ENCODE measurements around the gene DSG1. TPM values are rescaled to one million over a fixed set of nuclear protein-coding genes. Genes with fewer than 3 reads are reported as not detected.

DSG1 gene
- polyA plus RNA-seq, 1 donor from 2014 or later, result not detected

GRCh38 chr18:31316974-31317373 lies 986 bp upstream of the DSG1 start:
- no peaks in the 10 kb centered on the region for H3K36me3 ChIP-seq (ENCODE audit: insufficient read depth, low read length)
- no peaks in the 10 kb centered on the region for H3K9me2 ChIP-seq (ENCODE audit: insufficient read depth, low read length)
- no peaks in the 10 kb centered on the region for H3K27me3 ChIP-seq (ENCODE audit: insufficient read depth, low read depth, low read length)
- H2AFZ ChIP-seq (ENCODE audit: low read depth, low read length), result no peak overlapping the region
- H3K4me3 ChIP-seq (ENCODE audit: low read length), result no peak overlapping the region
- H3K4me2 ChIP-seq (ENCODE audit: low read length), result no peak overlapping the region
- no peaks in the 10 kb centered on the region for H3F3A ChIP-seq (ENCODE audit: insufficient read depth, low read length, poor library complexity, severe bottlenecking)
- H3K9me3 ChIP-seq (ENCODE audit: low read length), result no peaks in the 10 kb centered on the region
- no peak overlapping the region for H3K9ac ChIP-seq (ENCODE audit: low read length)
- no peaks in the 10 kb centered on the region for H3K79me2 ChIP-seq (replicated peaks; ENCODE audit: insufficient read depth, low read length)
- H3K27ac ChIP-seq (ENCODE audit: low read length), result no peak overlapping the region
- TF ChIP-seq EZH2 (IDR thresholded peaks at IDR 0.05; ENCODE audit: borderline replicate concordance, insufficient read depth, low read length, poor library complexity, severe bottlenecking) (no peak), SMC3 (conservative IDR thresholded peaks at IDR 0.05; ENCODE audit: poor library complexity) (no peak), EP300 (conservative IDR thresholded peaks at IDR 0.05; ENCODE audit: poor library complexity, severe bottlenecking) (no peak), TAF1 (IDR thresholded peaks at IDR 0.05; ENCODE audit: low read depth) (no peak), RAD21 (conservative IDR thresholded peaks at IDR 0.05) (no peak), MXI1 (conservative IDR thresholded peaks at IDR 0.05; ENCODE audit: poor library complexity, severe bottlenecking) (no peak), POLR2AphosphoS5 (IDR thresholded peaks at IDR 0.05) (no peak)
- TF ChIP-seq, protein P1, sequence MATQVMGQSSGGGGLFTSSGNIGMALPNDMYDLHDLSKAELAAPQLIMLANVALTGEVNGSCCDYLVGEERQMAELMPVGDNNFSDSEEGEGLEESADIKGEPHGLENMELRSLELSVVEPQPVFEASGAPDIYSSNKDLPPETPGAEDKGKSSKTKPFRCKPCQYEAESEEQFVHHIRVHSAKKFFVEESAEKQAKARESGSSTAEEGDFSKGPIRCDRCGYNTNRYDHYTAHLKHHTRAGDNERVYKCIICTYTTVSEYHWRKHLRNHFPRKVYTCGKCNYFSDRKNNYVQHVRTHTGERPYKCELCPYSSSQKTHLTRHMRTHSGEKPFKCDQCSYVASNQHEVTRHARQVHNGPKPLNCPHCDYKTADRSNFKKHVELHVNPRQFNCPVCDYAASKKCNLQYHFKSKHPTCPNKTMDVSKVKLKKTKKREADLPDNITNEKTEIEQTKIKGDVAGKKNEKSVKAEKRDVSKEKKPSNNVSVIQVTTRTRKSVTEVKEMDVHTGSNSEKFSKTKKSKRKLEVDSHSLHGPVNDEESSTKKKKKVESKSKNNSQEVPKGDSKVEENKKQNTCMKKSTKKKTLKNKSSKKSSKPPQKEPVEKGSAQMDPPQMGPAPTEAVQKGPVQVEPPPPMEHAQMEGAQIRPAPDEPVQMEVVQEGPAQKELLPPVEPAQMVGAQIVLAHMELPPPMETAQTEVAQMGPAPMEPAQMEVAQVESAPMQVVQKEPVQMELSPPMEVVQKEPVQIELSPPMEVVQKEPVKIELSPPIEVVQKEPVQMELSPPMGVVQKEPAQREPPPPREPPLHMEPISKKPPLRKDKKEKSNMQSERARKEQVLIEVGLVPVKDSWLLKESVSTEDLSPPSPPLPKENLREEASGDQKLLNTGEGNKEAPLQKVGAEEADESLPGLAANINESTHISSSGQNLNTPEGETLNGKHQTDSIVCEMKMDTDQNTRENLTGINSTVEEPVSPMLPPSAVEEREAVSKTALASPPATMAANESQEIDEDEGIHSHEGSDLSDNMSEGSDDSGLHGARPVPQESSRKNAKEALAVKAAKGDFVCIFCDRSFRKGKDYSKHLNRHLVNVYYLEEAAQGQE (IDR thresholded peaks at IDR 0.05; ENCODE audit: borderline replicate concordance), result no peak
- TF ChIP-seq, protein P2, sequence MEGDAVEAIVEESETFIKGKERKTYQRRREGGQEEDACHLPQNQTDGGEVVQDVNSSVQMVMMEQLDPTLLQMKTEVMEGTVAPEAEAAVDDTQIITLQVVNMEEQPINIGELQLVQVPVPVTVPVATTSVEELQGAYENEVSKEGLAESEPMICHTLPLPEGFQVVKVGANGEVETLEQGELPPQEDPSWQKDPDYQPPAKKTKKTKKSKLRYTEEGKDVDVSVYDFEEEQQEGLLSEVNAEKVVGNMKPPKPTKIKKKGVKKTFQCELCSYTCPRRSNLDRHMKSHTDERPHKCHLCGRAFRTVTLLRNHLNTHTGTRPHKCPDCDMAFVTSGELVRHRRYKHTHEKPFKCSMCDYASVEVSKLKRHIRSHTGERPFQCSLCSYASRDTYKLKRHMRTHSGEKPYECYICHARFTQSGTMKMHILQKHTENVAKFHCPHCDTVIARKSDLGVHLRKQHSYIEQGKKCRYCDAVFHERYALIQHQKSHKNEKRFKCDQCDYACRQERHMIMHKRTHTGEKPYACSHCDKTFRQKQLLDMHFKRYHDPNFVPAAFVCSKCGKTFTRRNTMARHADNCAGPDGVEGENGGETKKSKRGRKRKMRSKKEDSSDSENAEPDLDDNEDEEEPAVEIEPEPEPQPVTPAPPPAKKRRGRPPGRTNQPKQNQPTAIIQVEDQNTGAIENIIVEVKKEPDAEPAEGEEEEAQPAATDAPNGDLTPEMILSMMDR (IDR thresholded peaks at IDR 0.05; ENCODE audit: poor library complexity, severe bottlenecking), result no peak
- H4K20me1 ChIP-seq (ENCODE audit: insufficient read depth), result no peaks in the 10 kb centered on the region

GRCh38 chr18:31321719-31322118 lies 3.8 kb downstream of the DSG1 start:
- H3K9me3 ChIP-seq (ENCODE audit: low read length), result no peaks in the 10 kb centered on the region

More at GRCh38 chr18:31321719-31322118, 3.8 kb downstream of the DSG1 start:
- Histone ChIP-seq H3K9ac (ENCODE audit: low read length) (no peak overlapping the region), H2AFZ (ENCODE audit: low read depth, low read length) (no peak overlapping the region), H3K4me2 (ENCODE audit: low read length) (no peak overlapping the region), H3K4me3 (ENCODE audit: low read length) (no peak overlapping the region), H3K36me3 (ENCODE audit: insufficient read depth, low read length) (no peaks in the 10 kb centered on the region), H3K27me3 (ENCODE audit: insufficient read depth, low read depth, low read length) (no peaks in the 10 kb centered on the region), H3F3A (ENCODE audit: insufficient read depth, low read length, poor library complexity, severe bottlenecking) (no peaks in the 10 kb centered on the region), H3K79me2 (replicated peaks; ENCODE audit: insufficient read depth, low read length) (no peaks in the 10 kb centered on the region), H4K20me1 (ENCODE audit: insufficient read depth) (no peaks in the 10 kb centered on the region), H3K9me2 (ENCODE audit: insufficient read depth, low read length) (no peaks in the 10 kb centered on the region), H3K27ac (ENCODE audit: low read length) (no peak overlapping the region)
- TF ChIP-seq RAD21 (conservative IDR thresholded peaks at IDR 0.05), result no peak
- TF ChIP-seq TAF1 (IDR thresholded peaks at IDR 0.05; ENCODE audit: low read depth), result no peak
- no peak for TF ChIP-seq EP300 (conservative IDR thresholded peaks at IDR 0.05; ENCODE audit: poor library complexity, severe bottlenecking)
- TF ChIP-seq, protein P1 (IDR thresholded peaks at IDR 0.05; ENCODE audit: borderline replicate concordance), result no peak
- TF ChIP-seq SMC3 (conservative IDR thresholded peaks at IDR 0.05; ENCODE audit: poor library complexity), result no peak
- no peak for TF ChIP-seq POLR2AphosphoS5 (IDR thresholded peaks at IDR 0.05)
